Transverse colon (tissue), 4 donors: Measurements from ENCODE around the gene ZDHHC13.

Source experiments
- CTCF ChIP-seq, 5 experiments: fragments of 200-600 bp in 3 of 5; fragments of 450-650 bp in 2 of 5; sonication (generic) in 3 of 5; IDR thresholded peaks; 1 replicate in 2 of 5; 2 replicates in 3 of 5; pipeline ENCODE4 v1.5.1; 2016 to 2017; ENCODE audit warnings: antibody characterized with exemption in 5 of 5, inconsistent platforms in 3 of 5, mild to moderate bottlenecking in 2 of 5, moderate library complexity in 1 of 5
- EP300 ChIP-seq: sonication (generic); formaldehyde crosslinking; IDR thresholded peaks from one replicate; pipeline ENCODE4 v1.6.1; 2017; ENCODE audit warnings: antibody characterized with exemption, low read depth
- POLR2A ChIP-seq: fragments of 450-650 bp; IDR thresholded peaks from one replicate; pipeline ENCODE4 v1.6.1; 2016; ENCODE audit warnings: antibody characterized with exemption, mild to moderate bottlenecking, moderate library complexity
- POLR2AphosphoS5 ChIP-seq, 3 donors: sonication (generic); formaldehyde crosslinking; IDR thresholded peaks; one replicate each; pipeline ENCODE4 v1.6.1; 2016; ENCODE audit warnings: antibody characterized with exemption in 3 of 3

GRCh38 chr11:19093976-19094375 lies 23.0 kb upstream of the ZDHHC13 start:
- TF ChIP-seq CTCF (IDR thresholded peaks at IDR 0.05) = no peak
- TF ChIP-seq POLR2AphosphoS5 (IDR thresholded peaks at IDR 0.05) = no peak
- TF ChIP-seq EP300 = no peak
- no peak for TF ChIP-seq POLR2A
